ENCODE measurements around the gene CORO7. TPM values are rescaled to one million over a fixed set of nuclear protein-coding genes. Genes with fewer than 3 reads are reported as not detected.
"Not testable (repeated sequence)": the region's sequence is repeated elsewhere in the genome, so short reads cannot be mapped to it uniquely, and the experiment has no call there.

CORO7 gene
- total RNA-seq, 1 donor = 17.7 TPM

GRCh38 chr16:4336701-4337539 is 79.5 kb downstream of the CORO7 start:
- no peaks in the 10 kb centered on the region for H3K4me1 ChIP-seq (ENCODE audit: insufficient read depth, low read length)
- TF ChIP-seq CTCF (IDR thresholded peaks at IDR 0.05; ENCODE audit: extremely low read depth, low read depth, low read length) = no peak
- H3K27ac ChIP-seq (ENCODE audit: low read depth, low read length) = no peak overlapping the region
- no peak overlapping the region for H3K4me2 ChIP-seq (ENCODE audit: insufficient read depth, low read length)
- peaks cover 41% of the 10 kb centered on the region for H3K36me3 ChIP-seq (ENCODE audit: insufficient read depth, low read length)
- no peak for DNase-seq (ENCODE audit: insufficient read length, low spot score, missing footprints)
- H2AFZ ChIP-seq (ENCODE audit: low read length) = no peak overlapping the region
- no peak overlapping the region for H3K4me3 ChIP-seq (ENCODE audit: insufficient read depth, low read length)
- H4K20me1 ChIP-seq (ENCODE audit: insufficient read depth, low read length) = peaks cover 21% of the 10 kb centered on the region
- H3K9me3 ChIP-seq (ENCODE audit: low read depth, low read length) = no peaks in the 10 kb centered on the region
- no peaks in the 10 kb centered on the region for H3K27me3 ChIP-seq (ENCODE audit: insufficient read depth, low read length)
- H3K79me2 ChIP-seq (ENCODE audit: insufficient read depth, low read length) = peaks cover 51% of the 10 kb centered on the region

GRCh38 chr16:4334724-4335495 is 81.5 kb downstream of the CORO7 start:
- no peak for TF ChIP-seq CTCF (IDR thresholded peaks at IDR 0.05; ENCODE audit: extremely low read depth, low read depth, low read length)
- H3K9me3 ChIP-seq (ENCODE audit: low read depth, low read length) = no peaks in the 10 kb centered on the region
- H3K27ac ChIP-seq (ENCODE audit: low read depth, low read length) = no peak overlapping the region
- H3K36me3 ChIP-seq (ENCODE audit: insufficient read depth, low read length) = peaks cover 31% of the 10 kb centered on the region
- H3K4me2 ChIP-seq (ENCODE audit: insufficient read depth, low read length) = no peak overlapping the region
- no peaks in the 10 kb centered on the region for H3K4me1 ChIP-seq (ENCODE audit: insufficient read depth, low read length)
- H4K20me1 ChIP-seq (ENCODE audit: insufficient read depth, low read length) = peaks cover 26% of the 10 kb centered on the region
- no peak for DNase-seq (ENCODE audit: insufficient read length, low spot score, missing footprints)
- H3K79me2 ChIP-seq (ENCODE audit: insufficient read depth, low read length) = peaks cover 50% of the 10 kb centered on the region
- no peak overlapping the region for H2AFZ ChIP-seq (ENCODE audit: low read length)
- H3K27me3 ChIP-seq (ENCODE audit: insufficient read depth, low read length) = no peaks in the 10 kb centered on the region
- no peak overlapping the region for H3K4me3 ChIP-seq (ENCODE audit: insufficient read depth, low read length)

- not testable (repeated sequence) for DNase-seq (ENCODE audit: insufficient read length, low spot score, missing footprints); H3K4me2 ChIP-seq (ENCODE audit: insufficient read depth, low read length); H3K4me1 ChIP-seq (ENCODE audit: insufficient read depth, low read length); H2AFZ ChIP-seq (ENCODE audit: low read length); H3K9me3 ChIP-seq (ENCODE audit: low read depth, low read length); H3K27me3 ChIP-seq (ENCODE audit: insufficient read depth, low read length); H3K4me3 ChIP-seq (ENCODE audit: insufficient read depth, low read length); H3K27ac ChIP-seq (ENCODE audit: low read depth, low read length)
- peaks cover 38% of the 10 kb centered on the region for H4K20me1 ChIP-seq (ENCODE audit: insufficient read depth, low read length)
- H3K79me2 ChIP-seq (ENCODE audit: insufficient read depth, low read length) = peaks cover 55% of the 10 kb centered on the region
- peaks cover 23% of the 10 kb centered on the region for H3K36me3 ChIP-seq (ENCODE audit: insufficient read depth, low read length)
Observed at GRCh38 chr16:4333714-4334113, 82.7 kb downstream of the CORO7 start.

- H3K27ac ChIP-seq (ENCODE audit: low read depth, low read length) = no peak overlapping the region
- peaks cover 60% of the 10 kb centered on the region for H3K79me2 ChIP-seq (ENCODE audit: insufficient read depth, low read length)
- no peak for DNase-seq (ENCODE audit: insufficient read length, low spot score, missing footprints)
- no peaks in the 10 kb centered on the region for H3K9me3 ChIP-seq (ENCODE audit: low read depth, low read length)
- H3K4me1 ChIP-seq (ENCODE audit: insufficient read depth, low read length) = peaks cover 10% of the 10 kb centered on the region
- no peak overlapping the region for H3K4me3 ChIP-seq (ENCODE audit: insufficient read depth, low read length)
- H4K20me1 ChIP-seq (ENCODE audit: insufficient read depth, low read length) = peaks cover 41% of the 10 kb centered on the region
- H3K36me3 ChIP-seq (ENCODE audit: insufficient read depth, low read length) = peaks cover 21% of the 10 kb centered on the region
- no peak overlapping the region for H2AFZ ChIP-seq (ENCODE audit: low read length)
- no peaks in the 10 kb centered on the region for H3K27me3 ChIP-seq (ENCODE audit: insufficient read depth, low read length)
- no peak for TF ChIP-seq CTCF (IDR thresholded peaks at IDR 0.05; ENCODE audit: extremely low read depth, low read depth, low read length)
- no peak overlapping the region for H3K4me2 ChIP-seq (ENCODE audit: insufficient read depth, low read length)
Observed at GRCh38 chr16:4333308-4333638, 83.1 kb downstream of the CORO7 start.
